ENCODE results near the gene LZTS2. TPM values are rescaled to one million over a fixed set of nuclear protein-coding genes. Genes with fewer than 3 reads are reported as not detected.

The LZTS2 gene
- total RNA-seq, 1 experiment from 2014 or later = 69.1 TPM

DNA sequence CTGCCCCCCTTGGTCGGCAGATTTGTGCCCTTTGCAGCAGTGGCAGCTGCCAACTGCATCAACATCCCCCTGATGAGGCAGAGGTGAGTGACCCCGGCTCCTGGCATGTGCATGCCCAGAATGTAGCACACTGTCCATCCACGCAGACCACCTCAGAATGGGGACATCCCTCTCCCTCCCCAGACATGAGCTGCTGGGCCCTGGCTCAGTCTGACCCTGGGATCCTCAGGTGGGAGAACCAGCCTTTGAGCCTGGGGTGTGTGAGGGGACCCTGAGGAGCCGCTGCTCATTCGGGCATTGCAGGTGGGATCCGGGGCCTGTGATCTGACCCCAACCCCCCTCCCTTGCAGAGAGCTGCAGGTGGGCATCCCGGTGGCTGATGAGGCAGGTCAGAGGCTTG lies 37.1 kb downstream of the LZTS2 start:
- H3K79me1 ChIP-seq (ENCODE audit: insufficient read depth, low read depth, low read length, poor library complexity, severe bottlenecking) = no peaks in the 10 kb centered on the region
- H3K23ac ChIP-seq (ENCODE audit: insufficient read length, low read depth, low read length) = no peak overlapping the region
- H3K56ac ChIP-seq (ENCODE audit: insufficient read length, low read depth, low read length) = no peak overlapping the region
- no peaks in the 10 kb centered on the region for H3K79me2 ChIP-seq (ENCODE audit: insufficient read depth, low read length)
- H3K4ac ChIP-seq (ENCODE audit: low read depth, low read length) = no peak overlapping the region
- no peak overlapping the region for H3K14ac ChIP-seq (ENCODE audit: insufficient read depth, low read length)
- H3K23me2 ChIP-seq (ENCODE audit: insufficient read length, low read depth, low read length, poor library complexity, severe bottlenecking) = peaks cover 6% of the 10 kb centered on the region
- Mint-ChIP-seq H3K9me3 (no peaks in the 10 kb centered on the region), H3K4me3 (no peak overlapping the region), H3K36me3 (ENCODE audit: insufficient read depth in 1 of 3, low read depth in 3 of 3) (no peaks in the 10 kb centered on the region), H3K4me1 (peaks cover 9 to 22% of the 10 kb centered on the region in 2 experiments), H3K27me3 (ENCODE audit: low read depth) (peaks cover 76% of the 10 kb centered on the region), H3K27ac (no peak overlapping the region)
- no peak overlapping the region for H4K91ac ChIP-seq (ENCODE audit: insufficient read length, low read depth, low read length)
- no peak overlapping the region for H2AFZ ChIP-seq (ENCODE audit: low read length)
- H2BK12ac ChIP-seq (ENCODE audit: insufficient read length, low read depth, low read length) = no peak overlapping the region
- no peak overlapping the region for H4K8ac ChIP-seq (replicated peaks; ENCODE audit: insufficient read length, low read depth, low read length)
- no peaks in the 10 kb centered on the region for H3K4me1 ChIP-seq (ENCODE audit: insufficient read depth, low read length)
- H3T11ph ChIP-seq (ENCODE audit: low read length) = no peak overlapping the region
- H3K27me3 ChIP-seq (ENCODE audit: insufficient read depth, low read length) = peaks cover 4% of the 10 kb centered on the region; the same call in 1 of the 2 replicates
- no CpG with 5 or more reads among the region's 7 CpGs for WGBS (ENCODE audit: extremely low coverage, insufficient read length, low lambda C conversion rate)
- TF ChIP-seq, protein P1, sequence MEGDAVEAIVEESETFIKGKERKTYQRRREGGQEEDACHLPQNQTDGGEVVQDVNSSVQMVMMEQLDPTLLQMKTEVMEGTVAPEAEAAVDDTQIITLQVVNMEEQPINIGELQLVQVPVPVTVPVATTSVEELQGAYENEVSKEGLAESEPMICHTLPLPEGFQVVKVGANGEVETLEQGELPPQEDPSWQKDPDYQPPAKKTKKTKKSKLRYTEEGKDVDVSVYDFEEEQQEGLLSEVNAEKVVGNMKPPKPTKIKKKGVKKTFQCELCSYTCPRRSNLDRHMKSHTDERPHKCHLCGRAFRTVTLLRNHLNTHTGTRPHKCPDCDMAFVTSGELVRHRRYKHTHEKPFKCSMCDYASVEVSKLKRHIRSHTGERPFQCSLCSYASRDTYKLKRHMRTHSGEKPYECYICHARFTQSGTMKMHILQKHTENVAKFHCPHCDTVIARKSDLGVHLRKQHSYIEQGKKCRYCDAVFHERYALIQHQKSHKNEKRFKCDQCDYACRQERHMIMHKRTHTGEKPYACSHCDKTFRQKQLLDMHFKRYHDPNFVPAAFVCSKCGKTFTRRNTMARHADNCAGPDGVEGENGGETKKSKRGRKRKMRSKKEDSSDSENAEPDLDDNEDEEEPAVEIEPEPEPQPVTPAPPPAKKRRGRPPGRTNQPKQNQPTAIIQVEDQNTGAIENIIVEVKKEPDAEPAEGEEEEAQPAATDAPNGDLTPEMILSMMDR (conservative IDR thresholded peaks at IDR 0.05) = no peak
- no peak overlapping the region for H2BK120ac ChIP-seq (ENCODE audit: low read depth, low read length, poor library complexity, severe bottlenecking)
- H3K18ac ChIP-seq (ENCODE audit: insufficient read length, low read depth, low read length) = no peak overlapping the region
- no peak overlapping the region for H2BK5ac ChIP-seq (ENCODE audit: insufficient read length, low read length)
- H2BK20ac ChIP-seq (ENCODE audit: low read depth, low read length, poor library complexity, severe bottlenecking) = no peak overlapping the region
- no peaks in the 10 kb centered on the region for H4K20me1 ChIP-seq (ENCODE audit: control insufficient read depth, insufficient read depth, insufficient read length)
- H3K27ac ChIP-seq (ENCODE audit: insufficient read length, low read depth, low read length) = no peak overlapping the region
- no peak overlapping the region for H3K4me2 ChIP-seq (ENCODE audit: insufficient read depth, insufficient read length, low read length)
- no peak for DNase-seq
- no peak overlapping the region for H3K9ac ChIP-seq (ENCODE audit: extremely low read depth, insufficient read length, low read length)
- H3K9me3 ChIP-seq (ENCODE audit: control insufficient read depth, low read depth, low read length) = no peaks in the 10 kb centered on the region
- H2BK15ac ChIP-seq (ENCODE audit: low read depth, low read length) = no peak overlapping the region
- H2AK5ac ChIP-seq (ENCODE audit: insufficient read length, low read length) = no peak overlapping the region
- H4K5ac ChIP-seq (ENCODE audit: insufficient read length, low read depth, low read length) = no peak overlapping the region
